Activated T-cell treated with anti-CD3 and anti-CD28 coated beads, Interleukin-2, amount 50 U/mL, for 48 hours (primary cell): ENCODE measurements around the gene ACOT4.
"Not testable (repeated sequence)": the region's sequence is repeated elsewhere in the genome, so short reads cannot be mapped to it uniquely, and the experiment has no call there.

Experiments
- DNase-seq, 2 experiments: peaks; one replicate each; pipeline ENCODE4 v3.0.0-alpha.2; 2020

ACOT4 gene

GRCh38 chr14:73591690-73592449 is at the start of gene ACOT4:
Gene ACOT4 (plus strand): TSS chr14:73591873. CDS start chr14:73591960, 87 bp downstream.
- DNase-seq: peak; percentile 50 to 67

- peak in 1 of 2 experiments; percentile 36 for DNase-seq
Measured at GRCh38 chr14:73542961-73543360, 48.7 kb upstream of the ACOT4 start.

GRCh38 chr14:73545353-73545752 is 46.3 kb upstream of the ACOT4 start:
- not testable (repeated sequence) for DNase-seq

- DNase-seq: not testable (repeated sequence)
Measured at GRCh38 chr14:73549097-73549496, 42.6 kb upstream of the ACOT4 start.

GRCh38 chr14:73549889-73550524 is 41.7 kb upstream of the ACOT4 start:
- DNase-seq: not testable (repeated sequence)

- no peak for DNase-seq
Measured at GRCh38 chr14:73553845-73554244, 37.8 kb upstream of the ACOT4 start.

- not testable (repeated sequence) for DNase-seq
Measured at GRCh38 chr14:73557201-73557600, 34.5 kb upstream of the ACOT4 start.

- not testable (repeated sequence) for DNase-seq
Measured at GRCh38 chr14:73558238-73558637, 33.4 kb upstream of the ACOT4 start.

- DNase-seq: not testable (repeated sequence)
Measured at GRCh38 chr14:73562256-73562655, 29.4 kb upstream of the ACOT4 start.

- DNase-seq: not testable (repeated sequence)
Measured at GRCh38 chr14:73562696-73563095, 29.0 kb upstream of the ACOT4 start.

- DNase-seq: not testable (repeated sequence)
Measured at GRCh38 chr14:73566431-73566830, 25.2 kb upstream of the ACOT4 start.

GRCh38 chr14:73566935-73567334 is 24.7 kb upstream of the ACOT4 start:
- not testable (repeated sequence) for DNase-seq

GRCh38 chr14:73567358-73567757 is 24.3 kb upstream of the ACOT4 start:
- peak in 1 of 2 experiments; percentile 27 for DNase-seq

GRCh38 chr14:73567951-73568885 is 23.5 kb upstream of the ACOT4 start:
- DNase-seq: peak in 1 of 2 experiments; percentile 32

GRCh38 chr14:73568886-73569184 is 22.8 kb upstream of the ACOT4 start:
- DNase-seq: not testable (repeated sequence)

- DNase-seq: peak; percentile 87 to 90
Measured at GRCh38 chr14:73569185-73569958, 22.3 kb upstream of the ACOT4 start, which contains the start of gene ACOT2. Gene ACOT2 (plus strand): TSS chr14:73569213. CDS start chr14:73569241, 28 bp downstream.

GRCh38 chr14:73570913-73571312 is 20.8 kb upstream of the ACOT4 start:
- DNase-seq: peak; percentile 80 to 85

GRCh38 chr14:73573034-73573433 is 18.6 kb upstream of the ACOT4 start:
- DNase-seq: not testable (repeated sequence)

- not testable (repeated sequence) for DNase-seq
Measured at GRCh38 chr14:73573740-73574139, 17.9 kb upstream of the ACOT4 start.

GRCh38 chr14:73574251-73574650 is 17.4 kb upstream of the ACOT4 start:
- DNase-seq: not testable (repeated sequence)

- DNase-seq: no peak
Measured at GRCh38 chr14:73576391-73576790, 15.3 kb upstream of the ACOT4 start.

GRCh38 chr14:73577214-73577613 is 14.5 kb upstream of the ACOT4 start:
- not testable (repeated sequence) for DNase-seq
